SKM-1 (cell line): ENCODE results near the gene SGMS1.

Experiments used
- DNase-seq: peaks from one replicate; lab custom pipeline; 2025; ENCODE audit not compliant: unreplicated experiment; lab: John Stamatoyannopoulos, UW

The SGMS1 gene

DNA sequence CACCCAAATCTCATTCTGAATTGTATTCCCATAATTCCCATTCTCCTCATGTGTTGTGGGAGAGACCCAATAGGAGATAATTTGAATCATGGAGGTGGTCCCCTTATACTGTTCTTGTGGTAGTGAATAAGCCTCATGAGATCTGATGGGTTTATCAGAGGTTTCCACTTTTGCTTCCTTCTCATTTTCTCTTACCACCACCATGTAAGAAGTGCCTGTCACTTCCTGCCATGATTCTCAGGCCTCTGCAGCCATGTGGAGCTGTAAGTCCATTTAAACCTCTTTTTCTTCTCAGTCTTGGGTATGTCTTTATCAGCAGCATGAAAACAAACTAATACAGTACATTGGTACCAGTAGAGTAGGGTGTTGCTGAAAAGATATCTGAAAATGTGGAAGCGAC lies 274.2 kb downstream of the SGMS1 start:
- DNase-seq = no peak

DNA sequence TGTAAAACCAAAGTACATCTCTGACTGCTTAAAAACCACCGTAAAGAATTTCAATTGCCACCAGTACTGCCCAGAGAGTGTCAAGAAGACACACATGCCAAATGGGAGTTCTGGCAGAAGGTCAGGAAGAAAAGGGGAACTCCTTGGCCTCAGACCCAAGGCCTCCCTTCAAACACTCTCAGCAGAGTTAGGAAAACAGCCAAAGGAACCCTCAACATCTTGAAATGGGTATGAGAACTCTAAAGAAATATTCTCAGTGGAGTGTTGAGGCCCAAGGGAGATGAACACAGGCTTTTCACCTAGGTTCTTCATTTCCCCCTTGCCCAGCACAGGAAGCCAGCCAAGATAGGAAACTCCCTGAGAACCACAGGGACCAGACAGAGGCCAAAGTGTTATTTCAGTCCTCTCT lies 276.4 kb downstream of the SGMS1 start:
- DNase-seq = no peak

DNA sequence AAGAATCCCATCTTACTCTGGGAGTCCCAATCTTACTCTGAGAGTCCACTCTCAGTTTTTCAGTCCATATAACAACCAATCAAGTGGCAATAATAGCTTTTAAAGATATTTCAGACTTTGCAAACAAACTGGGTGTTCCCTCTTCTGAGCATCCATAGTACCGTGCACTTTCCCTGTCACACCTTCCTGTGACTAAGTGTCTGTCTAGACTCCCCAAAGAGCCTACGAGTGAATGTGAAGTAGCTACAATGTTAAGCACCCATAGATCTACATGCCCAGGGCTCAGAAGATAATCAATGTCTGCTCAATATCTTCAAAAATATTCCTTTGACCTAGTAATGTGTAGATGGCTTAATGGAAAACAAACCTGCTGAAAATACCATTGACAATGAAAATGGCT lies 276.8 kb downstream of the SGMS1 start:
- no peak for DNase-seq

DNA sequence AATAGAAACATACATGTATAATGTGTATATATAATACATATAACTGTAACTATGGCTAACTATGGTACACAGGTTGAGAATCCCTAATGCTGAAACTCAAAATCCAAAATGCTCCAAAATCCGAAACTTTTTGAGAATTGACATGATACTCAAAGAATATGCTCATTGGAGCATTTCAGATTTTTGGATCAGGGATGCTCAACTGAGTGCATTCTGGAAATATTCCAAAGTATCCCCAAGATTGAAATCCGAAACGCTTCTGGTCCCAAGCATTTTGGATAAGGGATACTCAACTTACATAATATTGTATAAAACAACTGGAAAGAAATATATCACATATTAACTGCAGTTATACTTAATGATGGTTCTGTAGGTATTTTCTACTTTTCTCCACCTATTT lies 278.2 kb downstream of the SGMS1 start:
- no peak for DNase-seq

DNA sequence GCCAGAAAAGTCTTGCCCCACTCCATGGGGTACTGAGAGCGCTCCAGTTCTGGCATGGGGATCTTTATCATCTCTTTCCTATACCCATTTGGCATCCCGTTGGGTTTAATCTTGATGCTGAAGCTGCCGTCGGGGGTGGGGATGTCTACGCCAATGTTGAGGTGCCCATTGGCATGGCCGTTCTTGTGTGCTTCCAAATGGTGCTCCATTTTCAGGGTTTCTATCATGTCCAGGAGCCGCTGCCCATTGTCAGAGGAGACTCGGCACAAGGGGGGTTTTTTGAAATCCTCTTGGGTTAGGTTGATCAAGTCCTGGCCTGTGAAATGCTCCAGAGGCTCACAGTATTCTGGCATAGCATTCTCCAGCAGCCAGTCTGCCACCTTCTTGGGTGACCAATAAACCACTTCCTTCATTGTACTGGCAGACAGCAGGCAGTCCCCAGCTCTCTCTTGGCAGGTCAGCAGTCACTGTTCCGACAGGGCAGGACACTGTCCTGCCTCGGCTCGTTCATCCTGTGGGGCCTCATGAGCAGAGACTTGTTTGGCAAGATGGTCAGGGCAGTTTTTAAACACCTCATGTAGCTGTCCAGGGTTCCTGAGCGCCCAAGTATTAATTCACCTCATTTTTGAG lies 279.9 kb downstream of the SGMS1 start:
- DNase-seq = no peak

DNA sequence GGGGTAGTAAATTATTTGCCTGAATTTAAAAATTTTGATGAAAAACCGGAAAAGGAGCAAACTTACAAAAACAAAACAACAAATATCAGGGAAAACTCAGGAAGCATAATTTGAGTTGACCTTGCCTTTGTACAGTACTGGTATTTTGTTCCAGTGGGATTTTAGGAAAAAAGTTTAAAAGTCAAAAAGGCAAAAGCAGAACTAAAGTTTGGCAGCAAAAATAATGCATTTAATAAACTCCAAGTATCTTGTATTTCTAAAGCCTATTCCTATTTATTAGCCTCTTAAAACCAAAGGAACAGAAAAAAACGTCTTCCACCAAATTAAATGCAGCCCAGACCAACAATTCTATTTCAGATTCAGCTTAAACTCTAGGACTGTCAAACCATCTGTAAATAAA lies 281.8 kb downstream of the SGMS1 start:
- DNase-seq = no peak

DNA sequence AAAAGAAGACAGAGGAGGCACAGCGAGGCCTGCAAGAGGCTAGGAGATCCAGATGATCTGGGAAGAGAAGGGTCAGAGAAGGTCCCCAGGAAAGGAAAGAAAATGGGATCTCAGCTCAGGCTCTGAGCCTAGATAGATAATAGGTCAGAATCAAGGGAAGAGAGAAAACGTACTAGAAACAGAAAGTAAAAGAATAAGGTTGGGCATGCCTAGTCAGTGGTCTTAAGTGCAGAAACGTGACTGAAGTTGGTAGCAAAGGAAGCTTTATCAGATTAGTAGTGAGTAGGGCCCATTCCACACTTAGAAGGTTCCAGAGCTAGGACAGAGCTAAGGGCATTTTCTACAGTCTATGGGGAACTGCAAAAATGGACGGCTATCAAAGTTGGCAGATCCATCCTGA lies 287.6 kb downstream of the SGMS1 start:
- DNase-seq = no peak

DNA sequence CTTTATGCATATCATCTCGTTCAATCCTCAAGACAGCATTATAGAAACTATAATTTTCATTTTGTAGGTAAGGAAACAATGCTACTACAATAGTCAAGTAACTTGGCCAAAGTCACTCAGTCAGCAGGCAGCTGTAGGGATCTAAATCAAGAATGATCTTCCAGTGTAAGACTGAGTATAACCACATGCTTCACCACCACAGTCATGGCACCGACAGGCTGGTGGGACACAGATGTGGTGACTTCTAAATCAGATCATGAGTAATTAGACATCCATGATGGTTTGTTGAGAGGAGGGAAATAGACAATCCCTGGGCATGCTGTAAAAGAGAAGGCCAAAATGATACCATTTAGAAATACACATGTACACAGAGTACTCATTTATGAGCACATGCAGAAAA lies 288.4 kb downstream of the SGMS1 start:
- no peak for DNase-seq

DNA sequence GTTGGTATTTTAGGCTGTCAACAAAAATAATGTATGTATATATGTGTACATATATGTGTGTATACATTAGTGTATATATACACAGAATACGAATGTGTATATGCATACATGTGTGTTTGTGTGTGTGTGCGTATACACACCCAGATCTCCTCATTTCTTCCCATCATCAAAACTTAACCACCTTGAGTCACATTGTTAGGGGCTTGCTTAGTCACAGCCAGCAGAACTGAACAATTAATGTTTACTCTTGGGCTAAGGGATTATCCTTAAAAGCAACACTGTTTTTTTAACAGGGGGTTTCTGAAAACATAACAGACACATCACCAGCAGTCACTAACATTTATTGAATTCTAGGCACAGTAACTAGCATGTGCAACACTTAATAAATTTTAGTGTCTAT lies 289.5 kb downstream of the SGMS1 start:
- DNase-seq = no peak

DNA sequence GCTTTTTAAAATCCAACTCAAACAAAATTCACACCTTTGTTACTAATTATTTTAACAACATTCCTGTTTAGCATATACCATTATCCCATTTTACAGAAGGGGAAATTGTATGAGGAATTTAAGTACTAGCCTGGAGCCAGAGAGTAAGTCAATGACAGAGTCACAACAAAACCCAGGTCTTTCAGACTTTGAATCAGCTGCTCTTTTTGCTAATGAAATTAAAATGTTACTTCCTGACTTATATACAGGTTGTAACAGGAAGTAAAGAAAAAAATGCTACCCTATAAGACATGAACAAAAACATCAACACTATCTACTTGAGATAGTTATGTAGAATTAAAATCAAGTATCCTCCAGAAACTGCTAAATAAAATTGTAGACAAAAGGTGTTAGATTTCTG lies 289.9 kb downstream of the SGMS1 start:
- DNase-seq = no peak

DNA sequence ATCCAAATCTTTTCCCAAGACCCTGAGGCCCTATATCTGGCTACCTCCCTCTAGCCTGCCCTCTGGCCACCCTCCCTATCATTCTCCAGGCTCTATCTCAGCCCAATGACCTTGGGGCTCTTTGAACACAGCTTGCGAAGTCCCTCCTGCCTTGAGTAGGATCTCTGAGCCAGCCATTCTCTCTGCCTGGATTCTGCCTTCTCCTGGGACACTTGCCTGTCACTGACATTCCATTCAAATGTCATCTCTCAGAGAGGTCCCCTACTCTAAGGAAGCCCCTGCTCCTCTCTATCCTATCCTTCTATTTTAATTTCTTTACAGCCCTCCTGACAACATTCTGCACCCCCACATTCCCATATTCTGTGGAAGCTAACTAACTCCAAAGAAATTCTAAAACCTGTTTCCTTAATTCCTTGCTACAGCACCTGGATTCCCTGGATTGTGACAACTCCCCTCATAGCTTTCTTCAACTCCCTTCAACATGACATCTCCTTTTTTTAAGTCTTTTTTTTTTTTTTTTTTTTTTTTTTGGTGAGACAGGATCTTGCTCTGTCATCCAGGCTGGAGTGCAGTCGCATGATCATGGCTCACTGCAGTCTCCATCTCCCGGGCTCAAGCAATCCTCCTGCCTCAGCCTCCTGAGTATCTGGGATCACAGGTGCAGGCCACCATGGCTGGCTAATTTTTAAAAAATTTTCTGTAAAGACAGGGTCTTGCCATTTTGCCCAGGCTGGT lies 291.5 kb downstream of the SGMS1 start:
- no peak for DNase-seq

DNA sequence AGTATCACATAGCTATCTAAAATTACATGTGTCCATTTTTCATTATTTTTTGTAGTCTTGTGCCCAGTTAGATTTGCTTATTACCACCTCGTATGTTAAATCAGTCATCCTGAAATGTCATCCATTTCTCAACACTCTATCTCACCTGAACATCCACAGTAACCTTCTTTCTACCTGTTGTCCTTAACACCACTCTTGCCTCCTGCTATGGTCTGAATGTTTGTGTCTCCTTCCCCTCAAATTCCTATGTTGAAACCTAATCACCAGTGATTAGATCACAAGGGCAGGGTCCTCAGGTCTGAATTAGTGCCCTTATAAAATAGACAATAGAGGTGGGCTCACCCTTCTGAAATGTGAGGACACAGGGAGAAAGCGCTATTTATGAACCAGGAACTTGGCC lies 292.3 kb downstream of the SGMS1 start:
- no peak for DNase-seq

DNA sequence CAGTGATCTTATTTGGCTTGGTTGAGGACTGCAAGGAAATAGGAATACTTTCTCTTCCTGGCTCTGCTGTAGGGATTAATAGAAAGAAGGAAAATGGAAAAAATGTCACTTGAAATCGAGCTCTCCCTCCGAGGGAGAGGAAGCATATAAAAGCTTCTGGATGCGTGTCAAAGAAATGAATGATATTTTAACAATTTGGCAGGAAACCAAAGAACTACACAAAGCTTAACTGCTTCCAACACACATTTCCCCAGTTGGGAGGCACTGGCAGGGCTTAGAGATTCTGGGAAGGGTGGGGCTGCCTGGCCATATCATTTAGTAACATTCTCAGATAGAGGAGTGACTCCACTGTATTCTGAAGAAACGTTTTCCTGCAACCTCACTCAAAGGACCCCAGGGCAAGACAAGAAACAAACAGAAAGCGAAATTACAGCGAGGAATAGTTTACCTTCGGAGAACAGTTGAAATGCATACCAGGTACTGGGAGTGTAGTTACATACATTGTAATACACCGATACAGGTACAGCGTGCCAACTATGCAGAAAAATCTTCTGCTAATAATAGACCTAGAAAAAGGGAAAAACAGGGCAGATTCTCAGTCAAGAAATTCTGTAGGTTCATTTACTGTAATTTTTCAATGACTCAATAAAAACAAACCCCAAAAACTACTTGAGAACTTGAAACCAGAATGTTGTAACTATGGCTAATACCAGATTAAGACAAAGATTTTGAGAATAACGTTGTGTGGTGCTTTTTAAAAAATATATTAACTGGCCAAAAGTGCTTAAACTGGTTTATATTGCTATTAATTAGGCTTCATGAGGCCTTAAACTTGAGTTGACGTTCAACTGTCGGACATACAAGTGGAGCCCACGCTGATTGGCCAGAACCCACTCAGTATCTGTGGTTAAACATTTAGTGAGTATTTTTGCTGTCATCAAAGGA lies 296.7 kb downstream of the SGMS1 start:
- no peak for DNase-seq

DNA sequence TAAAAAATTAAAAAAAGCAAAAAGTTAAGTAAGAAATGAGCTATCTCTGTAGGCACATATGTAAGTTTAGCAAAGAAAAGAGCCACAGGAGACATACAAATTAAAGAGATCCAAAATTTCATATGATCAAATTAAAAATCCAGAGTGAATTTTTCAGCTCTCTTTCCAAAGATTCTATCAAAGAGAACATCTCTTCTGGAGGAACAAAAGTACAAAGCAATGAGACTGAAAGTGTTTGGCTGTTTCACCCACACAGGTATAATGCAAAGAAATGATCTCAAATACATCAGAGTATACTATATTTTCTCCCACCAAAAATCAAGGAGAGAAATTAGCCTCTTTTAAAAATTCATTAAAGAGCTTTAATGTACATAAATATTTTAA lies 297.6 kb downstream of the SGMS1 start:
- no peak for DNase-seq

DNA sequence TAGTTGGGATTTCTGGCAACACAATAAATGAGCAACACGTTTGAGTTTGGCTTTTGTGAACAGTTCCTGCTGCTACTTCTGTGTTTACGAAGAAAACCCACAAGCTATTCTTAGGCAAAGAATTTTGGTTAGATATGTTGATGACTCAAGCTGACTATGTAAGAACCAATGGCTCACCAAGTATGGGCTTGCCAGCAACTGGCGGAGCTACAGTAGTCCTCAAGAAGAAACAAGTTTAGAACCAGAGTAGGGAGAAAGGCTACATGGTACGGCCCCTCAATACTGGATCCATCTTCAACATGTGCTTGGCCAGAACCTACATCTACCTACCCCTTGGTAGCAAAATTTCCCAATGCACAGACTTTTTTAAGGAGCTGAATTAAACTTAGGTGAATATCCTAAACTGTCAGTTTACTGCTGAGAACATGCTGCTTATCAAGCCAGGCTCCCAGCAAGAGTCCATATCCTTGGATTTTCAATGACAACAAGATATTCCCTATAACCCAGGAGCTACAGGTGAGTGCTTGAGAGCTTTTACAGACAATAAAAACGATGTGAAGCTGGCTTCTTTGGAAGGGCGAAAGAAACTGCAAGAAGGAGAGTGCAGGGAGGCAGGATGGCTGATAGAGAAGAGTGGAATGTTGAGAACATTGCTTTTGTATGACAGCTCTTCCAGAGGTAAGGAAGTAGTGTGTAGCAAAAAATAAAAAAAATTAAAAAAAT lies 298.1 kb downstream of the SGMS1 start:
- no peak for DNase-seq

DNA sequence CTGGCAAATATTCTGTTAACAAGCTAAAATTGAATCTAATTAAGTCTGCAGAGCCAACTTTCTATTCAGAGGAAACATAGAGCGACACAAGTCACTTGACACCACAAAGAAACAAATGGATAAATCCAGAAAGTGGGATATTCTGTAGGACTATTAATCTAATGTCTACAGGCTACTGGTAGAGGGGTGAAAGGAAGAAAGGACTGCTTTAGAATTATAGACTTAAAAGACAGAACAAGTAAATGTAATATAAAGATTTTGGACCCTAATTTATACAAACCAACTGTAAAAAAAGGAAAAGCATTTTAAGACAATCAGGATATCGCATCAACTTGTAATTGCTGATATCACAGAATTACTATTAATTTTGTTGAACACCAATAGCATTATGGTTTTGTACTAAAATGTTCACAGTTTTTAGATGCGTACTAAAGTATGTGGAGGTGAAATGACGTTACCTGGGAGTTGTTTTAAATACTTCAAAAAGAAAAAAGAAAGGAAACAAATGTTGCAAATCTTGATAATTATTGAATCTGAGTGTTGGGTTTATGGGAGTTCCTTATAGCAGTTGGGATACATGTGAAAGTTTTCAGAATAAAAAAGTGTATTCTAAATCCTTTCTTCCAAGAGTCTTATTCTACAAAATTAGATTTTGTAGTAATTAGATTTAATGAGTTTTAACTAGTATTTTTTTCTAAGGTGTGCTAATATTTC lies 298.9 kb downstream of the SGMS1 start:
- no peak for DNase-seq

DNA sequence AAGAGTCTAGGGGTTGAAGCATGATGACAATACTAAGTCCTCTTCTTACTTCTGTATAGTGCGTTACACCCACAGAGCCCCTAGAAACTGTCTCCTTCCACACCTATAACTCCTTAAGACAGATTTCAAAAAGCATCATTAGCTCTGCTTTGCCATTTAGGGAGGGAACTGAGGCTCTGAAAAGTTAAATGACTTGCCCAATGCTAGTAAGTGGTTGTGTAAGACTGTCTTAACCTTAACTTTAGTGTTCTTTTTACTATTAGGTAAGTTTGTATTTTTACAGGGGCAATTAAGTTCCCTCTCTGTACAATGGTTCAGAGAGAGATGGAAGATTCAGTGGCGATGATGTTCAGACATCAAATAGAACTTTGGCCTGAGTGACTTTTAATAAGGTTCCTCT lies 299.7 kb downstream of the SGMS1 start:
- no peak for DNase-seq

DNA sequence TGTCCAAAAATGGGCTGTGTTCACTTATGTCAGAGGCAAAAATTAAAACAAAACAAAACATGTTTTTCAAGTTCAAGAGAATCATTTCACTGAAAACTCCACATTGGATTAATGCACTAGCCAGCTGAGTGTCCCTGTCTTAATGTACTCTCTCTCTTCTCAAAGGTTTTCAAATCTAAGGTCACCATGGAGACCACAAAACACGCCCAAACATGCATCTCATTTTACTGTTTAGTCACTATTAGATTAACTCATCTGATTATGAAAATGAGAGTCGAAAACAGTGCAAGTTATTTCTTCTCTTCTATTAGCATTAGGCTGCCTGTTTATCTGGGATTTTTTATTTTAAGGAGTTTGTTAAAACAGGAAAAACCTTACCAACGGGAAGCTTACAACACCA lies 301.7 kb downstream of the SGMS1 start:
- no peak for DNase-seq

DNA sequence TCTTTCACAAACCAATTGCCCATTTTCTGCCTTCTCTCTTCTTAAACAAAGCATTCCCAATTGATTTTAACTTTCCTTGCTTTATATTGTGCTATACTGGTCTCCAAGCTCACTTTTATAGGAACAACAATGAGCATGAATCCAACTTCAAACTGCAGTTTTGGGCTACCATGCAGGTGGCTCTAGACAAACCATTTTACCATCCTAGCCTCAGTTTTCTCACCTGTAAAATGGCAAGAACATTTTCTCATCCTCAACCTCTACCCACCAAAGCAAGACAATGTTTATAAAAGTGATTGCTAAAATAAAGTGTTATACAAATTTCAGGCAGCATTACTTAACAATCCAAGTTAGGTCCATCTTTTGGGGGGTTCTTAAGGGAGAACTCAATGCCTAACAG lies 305.6 kb downstream of the SGMS1 start:
- no peak for DNase-seq
